H9 (cell line): ENCODE results near the gene TREML1. TPM values are rescaled to one million over a fixed set of nuclear protein-coding genes. Genes with fewer than 3 reads are reported as not detected.

Source experiments
- DNase-seq: peaks from one replicate; pipeline ENCODE4 v3.0.0-alpha.2; 2017
- H2AFZ ChIP-seq: one replicate; pipeline ENCODE4 v1.6.1; 2013; ENCODE audit warnings: mild to moderate bottlenecking, low read length, control low read depth, moderate library complexity
- H2AK5ac ChIP-seq: 2 replicates; pipeline ENCODE4 v1.6.1; 2013; ENCODE audit warnings: low read length, control low read depth, mixed read lengths; ENCODE audit not compliant: insufficient read length
- H2BK120ac ChIP-seq: one replicate; pipeline ENCODE4 v1.6.1; 2013; ENCODE audit warnings: low read depth, mild to moderate bottlenecking, low read length, control low read depth, inconsistent platforms; ENCODE audit not compliant: poor library complexity, severe bottlenecking
- H2BK12ac ChIP-seq: 2 replicates; pipeline ENCODE4 v1.6.1; 2013; ENCODE audit warnings: low read length, control low read depth, mixed read lengths, low read depth; ENCODE audit not compliant: insufficient read length
- H2BK15ac ChIP-seq: 2 replicates; pipeline ENCODE4 v1.6.1; 2013; ENCODE audit warnings: low read depth, low read length, control low read depth
- H2BK20ac ChIP-seq: one replicate; pipeline ENCODE4 v1.6.1; 2013; ENCODE audit warnings: low read depth, mild to moderate bottlenecking, low read length, control low read depth, inconsistent platforms; ENCODE audit not compliant: poor library complexity, severe bottlenecking
- H2BK5ac ChIP-seq: 2 replicates; pipeline ENCODE4 v1.6.1; 2013; ENCODE audit warnings: low read length, control low read depth, mixed read lengths; ENCODE audit not compliant: insufficient read length
- H3K14ac ChIP-seq: 2 replicates; pipeline ENCODE4 v1.6.1; 2013; ENCODE audit warnings: low read length, control low read depth; ENCODE audit not compliant: insufficient read depth
- H3K18ac ChIP-seq: 2 replicates; pipeline ENCODE4 v1.6.1; 2013; ENCODE audit warnings: low read depth, mild to moderate bottlenecking, mixed read lengths, low read length, control low read depth; ENCODE audit not compliant: insufficient read length
- H3K23ac ChIP-seq: 2 replicates; pipeline ENCODE4 v1.6.1; 2013; ENCODE audit warnings: low read length, control low read depth, mixed read lengths, low read depth; ENCODE audit not compliant: insufficient read length
- H3K23me2 ChIP-seq: 2 replicates; pipeline ENCODE4 v1.6.1; 2013; ENCODE audit warnings: low read depth, mild to moderate bottlenecking, mixed read lengths, low read length, control low read depth; ENCODE audit not compliant: insufficient read length, poor library complexity, severe bottlenecking
- H3K27ac ChIP-seq: 2 replicates; pipeline ENCODE4 v1.5.1; 2013; ENCODE audit warnings: low read length, control low read depth, mixed read lengths, low read depth; ENCODE audit not compliant: insufficient read length
- H3K27me3 ChIP-seq: 2 replicates; pipeline ENCODE4 v1.6.1; 2013; ENCODE audit warnings: low read length, control low read depth, inconsistent platforms; ENCODE audit not compliant: insufficient read depth
- H3K4ac ChIP-seq: 2 replicates; pipeline ENCODE4 v1.6.1; 2013; ENCODE audit warnings: low read depth, mild to moderate bottlenecking, control low read depth, inconsistent platforms, low read length, moderate library complexity
- H3K4me1 ChIP-seq: 2 replicates; pipeline ENCODE4 v1.6.1; 2013; ENCODE audit warnings: low read length, control low read depth, inconsistent platforms; ENCODE audit not compliant: insufficient read depth
- H3K4me2 ChIP-seq: 2 replicates; pipeline ENCODE4 v1.6.1; 2013; ENCODE audit warnings: low read length, control low read depth, mixed read lengths; ENCODE audit not compliant: insufficient read length, insufficient read depth
- H3K56ac ChIP-seq: 2 replicates; pipeline ENCODE4 v1.6.1; 2013; ENCODE audit warnings: low read depth, mild to moderate bottlenecking, mixed read lengths, low read length, control low read depth; ENCODE audit not compliant: insufficient read length
- H3K79me1 ChIP-seq: 2 replicates; pipeline ENCODE4 v1.6.1; 2013; ENCODE audit warnings: low read depth, mild to moderate bottlenecking, moderate library complexity, low read length, control low read depth, inconsistent platforms; ENCODE audit not compliant: insufficient read depth, poor library complexity, severe bottlenecking
- H3K79me2 ChIP-seq: 2 replicates; pipeline ENCODE4 v1.6.1; 2013; ENCODE audit warnings: low read length, control low read depth, inconsistent platforms; ENCODE audit not compliant: insufficient read depth
- H3K9ac ChIP-seq: 2 replicates; pipeline ENCODE4 v1.6.1; 2013; ENCODE audit warnings: low read length, control low read depth, mixed read lengths; ENCODE audit not compliant: insufficient read length; ENCODE audit errors: extremely low read depth
- H3K9me3 ChIP-seq: one replicate; pipeline ENCODE4 v1.6.1; 2013; ENCODE audit warnings: low read depth, low read length, inconsistent platforms; ENCODE audit not compliant: control insufficient read depth
- H3T11ph ChIP-seq: one replicate; pipeline ENCODE4 v1.6.1; 2013; ENCODE audit warnings: mild to moderate bottlenecking, low read length, control low read depth, inconsistent platforms
- H4K20me1 ChIP-seq: one replicate; pipeline ENCODE4 v1.6.1; 2013; ENCODE audit not compliant: control insufficient read depth, insufficient read length, insufficient read depth
- H4K5ac ChIP-seq: 2 replicates; pipeline ENCODE4 v1.6.1; 2013; ENCODE audit warnings: low read depth, mild to moderate bottlenecking, mixed read lengths, low read length, control low read depth; ENCODE audit not compliant: insufficient read length
- H4K8ac ChIP-seq: replicated peaks from 2 replicates; pipeline ENCODE4 v1.6.1; 2013; ENCODE audit warnings: low read length, control low read depth, mixed read lengths, low read depth; ENCODE audit not compliant: insufficient read length
- H4K91ac ChIP-seq: 2 replicates; pipeline ENCODE4 v1.6.1; 2013; ENCODE audit warnings: low read depth, mild to moderate bottlenecking, moderate library complexity, mixed read lengths, low read length, control low read depth; ENCODE audit not compliant: insufficient read length
- H3K27ac Mint-ChIP-seq, 3 experiments: 2 replicates in 2 of 3; 3 replicates in 1 of 3; pipeline ENCODE4 v1.8.0; 2020 to 2021; ENCODE audit warnings: mixed read lengths in 3 of 3, mild to moderate bottlenecking in 1 of 3, moderate library complexity in 1 of 3
- H3K27me3 Mint-ChIP-seq: 2 replicates; pipeline ENCODE4 v1.8.0; 2021; ENCODE audit warnings: low read depth, mild to moderate bottlenecking, moderate library complexity, mixed read lengths
- H3K36me3 Mint-ChIP-seq, 3 experiments: 2 replicates in 2 of 3; 3 replicates in 1 of 3; pipeline ENCODE4 v1.8.0; 2020 to 2021; ENCODE audit warnings: low read depth in 3 of 3, mixed read lengths in 3 of 3; ENCODE audit not compliant: insufficient read depth in 1 of 3
- H3K4me1 Mint-ChIP-seq, 2 experiments: 2 replicates each; pipeline ENCODE4 v1.8.0; 2020; ENCODE audit warnings: mixed read lengths in 2 of 2
- H3K4me3 Mint-ChIP-seq, 2 experiments: 2 replicates in 1 of 2; 3 replicates in 1 of 2; pipeline ENCODE4 v1.8.0; 2020 to 2021; ENCODE audit warnings: mild to moderate bottlenecking in 2 of 2, mixed read lengths in 2 of 2, moderate library complexity in 1 of 2
- H3K9me3 Mint-ChIP-seq, 2 experiments: 2 replicates in 1 of 2; 3 replicates in 1 of 2; pipeline ENCODE4 v1.8.0; 2020; ENCODE audit warnings: mild to moderate bottlenecking in 2 of 2, mixed read lengths in 2 of 2, moderate library complexity in 1 of 2
- CTCF ChIP-seq: fragments of 200-600 bp; sonication (generic); conservative IDR thresholded peaks from 3 replicates; pipeline ENCODE4 v1.8.0; 2021; ENCODE audit warnings: antibody characterized with exemption, mild to moderate bottlenecking
- WGBS: extraction: QIAGEN DNeasy Blood & Tissue Kit; methylation state at CpG from one replicate; pipeline ENCODE4 v1.1.7; 2013; ENCODE audit warnings: missing lambda C conversion rate, low lambda C conversion rate, mixed read lengths; ENCODE audit not compliant: insufficient read length; ENCODE audit errors: extremely low coverage; 5-methylcytosine and 5-hydroxymethylcytosine counted together
- long read RNA-seq: library from polyadenylated mRNA; unstranded; transcript quantifications from one replicate; pipeline ENCODE4 v2.0.0, GENCODE V29; 2020
- total RNA-seq: library from RNA; stranded (reverse); gene quantifications from 2 replicates; pipeline ENCODE4 v1.2.1, GENCODE V29; 2021

Gene TREML1
- not detected in 2 replicates for total RNA-seq
- long read RNA-seq = 0 reads

GRCh38 chr6:41153992-41154625 is at the start of gene TREML1:
Gene TREML1 (minus strand): TSS chr6:41154347. CDS start chr6:41154288, 59 bp downstream.
- Histone ChIP-seq H2AK5ac (no peak within 1 kb of the TSS), H2BK15ac (no peak within 1 kb of the TSS), H4K5ac (no peak within 1 kb of the TSS), H3K9me3 (no peaks in the 10 kb centered on the region), H3T11ph (no peak within 1 kb of the TSS), H3K23me2 (no peaks in the 10 kb centered on the region), H2AFZ (no peak within 1 kb of the TSS), H2BK12ac (no peak within 1 kb of the TSS), H3K14ac (no peak within 1 kb of the TSS; the same call in 1 of the 2 replicates), H3K4me1 (no peaks in the 10 kb centered on the region), H3K9ac (no peak within 1 kb of the TSS), H3K18ac (no peak within 1 kb of the TSS), H3K27ac (no peak within 1 kb of the TSS), H3K23ac (no peak within 1 kb of the TSS), H3K27me3 (no peaks in the 10 kb centered on the region), H3K79me1 (no peaks in the 10 kb centered on the region), H3K56ac (no peak within 1 kb of the TSS), H3K79me2 (no peaks in the 10 kb centered on the region), H2BK120ac (no peak within 1 kb of the TSS), H4K8ac (no peak within 1 kb of the TSS), H4K91ac (no peak within 1 kb of the TSS), H3K4me2 (no peak within 1 kb of the TSS), H2BK5ac (no peak within 1 kb of the TSS), H3K4ac (no peak within 1 kb of the TSS), H4K20me1 (no peaks in the 10 kb centered on the region), H2BK20ac (no peak within 1 kb of the TSS)
- 0 out of 7 replicates have a peak within 1 kb of the TSS, but pooled peaks of 1 of the 3 experiments have one; percentile 32 for H3K27ac Mint-ChIP-seq
- H3K4me3 Mint-ChIP-seq = peak within 1 kb of the TSS in 1 of 2 experiments; percentile 41; a peak in 2 of 5 replicates
- no peak for TF ChIP-seq CTCF
- no peak for DNase-seq
- H3K9me3 Mint-ChIP-seq = no peaks in the 10 kb centered on the region
- no peaks in the 10 kb centered on the region; a peak in 1 of 7 replicates for H3K36me3 Mint-ChIP-seq
- H3K4me1 Mint-ChIP-seq = peaks cover 11 to 13% of the 10 kb centered on the region in 2 experiments; a peak in 3 of 4 replicates
- no CpG with 5 or more reads among the region's 5 CpGs for WGBS
- H3K27me3 Mint-ChIP-seq = peaks cover 6% of the 10 kb centered on the region
